ENCODE data around the gene BHLHE40.

- no peak for TF ChIP-seq CTCF (conservative IDR thresholded peaks at IDR 0.05 in 1 of 2, IDR thresholded peaks at IDR 0.05 in 1 of 2; ENCODE audit: low read depth in 1 of 2, low read length in 2 of 2)
- TF ChIP-seq EZH2 (IDR thresholded peaks at IDR 0.05; ENCODE audit: low read length, missing control alignments) = no peak
Observed at GRCh38 chr3:5023777-5024346, 44.6 kb downstream of the BHLHE40 start.

Measured in fibroblast of lung (primary cell).